ENCODE measurements around the gene ZC3H12D. TPM values are rescaled to one million over a fixed set of nuclear protein-coding genes. Genes with fewer than 3 reads are reported as not detected.
A peak's percentile ranks its signal among the peaks of the same experiment; 100 is the strongest.

ZC3H12D gene
- total and polyA plus RNA-seq, 2 of the 13 experiments (the other 11 are each of a cell fraction or from before 2014, with no cell fraction given): 1.2 to 2.7 TPM

DNA sequence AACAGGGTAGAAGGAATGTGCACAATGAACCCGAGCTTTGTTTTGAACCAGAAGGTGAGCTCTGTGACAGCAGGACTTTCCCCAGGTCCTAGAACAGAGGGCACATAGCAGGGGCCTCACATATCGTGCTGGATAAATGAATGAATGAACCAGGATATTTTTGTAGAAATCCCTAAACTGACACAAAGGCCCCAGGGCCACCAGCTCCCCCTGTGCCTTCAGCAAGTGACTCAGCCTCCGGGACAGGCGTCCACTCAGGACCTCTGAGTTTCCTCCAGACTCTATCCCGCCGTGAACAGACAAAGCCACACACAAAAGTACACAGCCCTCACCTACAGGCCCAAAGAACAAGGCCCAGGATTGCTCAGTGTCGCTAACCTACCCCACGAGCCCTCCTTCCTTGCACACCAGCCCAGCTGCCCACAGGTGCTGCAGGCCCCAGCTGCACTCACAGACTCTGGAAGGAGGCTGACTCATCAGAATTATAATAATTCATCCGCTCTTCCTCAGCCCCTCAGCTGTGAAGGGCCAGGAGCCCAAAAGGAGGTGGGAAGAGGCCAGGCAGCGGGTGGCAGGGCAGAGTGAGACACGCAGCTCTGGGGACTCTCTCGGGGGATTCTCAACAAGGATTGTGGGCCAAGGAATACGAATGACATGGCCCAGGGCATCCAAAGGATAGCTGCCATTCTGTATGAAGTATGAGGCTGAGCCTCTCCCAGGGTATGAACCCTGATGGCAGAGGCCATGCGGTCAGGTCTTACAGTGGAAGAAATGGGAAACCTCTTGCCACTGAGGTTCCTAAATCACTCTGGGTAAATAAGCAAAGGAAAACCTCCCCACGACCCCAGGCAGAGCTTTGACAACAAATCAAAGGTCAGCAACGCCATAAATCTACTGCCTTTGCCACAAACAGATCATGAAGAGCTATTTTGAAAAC is 43.8 kb downstream of the ZC3H12D start (continued):
- TF ChIP-seq, protein P1, sequence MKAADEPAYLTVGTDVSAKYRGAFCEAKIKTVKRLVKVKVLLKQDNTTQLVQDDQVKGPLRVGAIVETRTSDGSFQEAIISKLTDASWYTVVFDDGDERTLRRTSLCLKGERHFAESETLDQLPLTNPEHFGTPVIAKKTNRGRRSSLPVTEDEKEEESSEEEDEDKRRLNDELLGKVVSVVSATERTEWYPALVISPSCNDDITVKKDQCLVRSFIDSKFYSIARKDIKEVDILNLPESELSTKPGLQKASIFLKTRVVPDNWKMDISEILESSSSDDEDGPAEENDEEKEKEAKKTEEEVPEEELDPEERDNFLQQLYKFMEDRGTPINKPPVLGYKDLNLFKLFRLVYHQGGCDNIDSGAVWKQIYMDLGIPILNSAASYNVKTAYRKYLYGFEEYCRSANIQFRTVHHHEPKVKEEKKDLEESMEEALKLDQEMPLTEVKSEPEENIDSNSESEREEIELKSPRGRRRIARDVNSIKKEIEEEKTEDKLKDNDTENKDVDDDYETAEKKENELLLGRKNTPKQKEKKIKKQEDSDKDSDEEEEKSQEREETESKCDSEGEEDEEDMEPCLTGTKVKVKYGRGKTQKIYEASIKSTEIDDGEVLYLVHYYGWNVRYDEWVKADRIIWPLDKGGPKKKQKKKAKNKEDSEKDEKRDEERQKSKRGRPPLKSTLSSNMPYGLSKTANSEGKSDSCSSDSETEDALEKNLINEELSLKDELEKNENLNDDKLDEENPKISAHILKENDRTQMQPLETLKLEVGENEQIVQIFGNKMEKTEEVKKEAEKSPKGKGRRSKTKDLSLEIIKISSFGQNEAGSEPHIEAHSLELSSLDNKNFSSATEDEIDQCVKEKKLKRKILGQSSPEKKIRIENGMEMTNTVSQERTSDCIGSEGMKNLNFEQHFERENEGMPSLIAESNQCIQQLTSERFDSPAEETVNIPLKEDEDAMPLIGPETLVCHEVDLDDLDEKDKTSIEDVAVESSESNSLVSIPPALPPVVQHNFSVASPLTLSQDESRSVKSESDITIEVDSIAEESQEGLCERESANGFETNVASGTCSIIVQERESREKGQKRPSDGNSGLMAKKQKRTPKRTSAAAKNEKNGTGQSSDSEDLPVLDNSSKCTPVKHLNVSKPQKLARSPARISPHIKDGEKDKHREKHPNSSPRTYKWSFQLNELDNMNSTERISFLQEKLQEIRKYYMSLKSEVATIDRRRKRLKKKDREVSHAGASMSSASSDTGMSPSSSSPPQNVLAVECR (CRISPR knock-in tag; IDR thresholded peaks at IDR 0.05; ENCODE audit: borderline replicate concordance): peak; percentile 2; the same call in 1 of the 2 replicates
- TF ChIP-seq, protein P2, sequence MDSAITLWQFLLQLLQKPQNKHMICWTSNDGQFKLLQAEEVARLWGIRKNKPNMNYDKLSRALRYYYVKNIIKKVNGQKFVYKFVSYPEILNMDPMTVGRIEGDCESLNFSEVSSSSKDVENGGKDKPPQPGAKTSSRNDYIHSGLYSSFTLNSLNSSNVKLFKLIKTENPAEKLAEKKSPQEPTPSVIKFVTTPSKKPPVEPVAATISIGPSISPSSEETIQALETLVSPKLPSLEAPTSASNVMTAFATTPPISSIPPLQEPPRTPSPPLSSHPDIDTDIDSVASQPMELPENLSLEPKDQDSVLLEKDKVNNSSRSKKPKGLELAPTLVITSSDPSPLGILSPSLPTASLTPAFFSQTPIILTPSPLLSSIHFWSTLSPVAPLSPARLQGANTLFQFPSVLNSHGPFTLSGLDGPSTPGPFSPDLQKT (CRISPR knock-in tag; IDR thresholded peaks at IDR 0.05; ENCODE audit: borderline replicate concordance): no peak
- TF ChIP-seq, protein P3, sequence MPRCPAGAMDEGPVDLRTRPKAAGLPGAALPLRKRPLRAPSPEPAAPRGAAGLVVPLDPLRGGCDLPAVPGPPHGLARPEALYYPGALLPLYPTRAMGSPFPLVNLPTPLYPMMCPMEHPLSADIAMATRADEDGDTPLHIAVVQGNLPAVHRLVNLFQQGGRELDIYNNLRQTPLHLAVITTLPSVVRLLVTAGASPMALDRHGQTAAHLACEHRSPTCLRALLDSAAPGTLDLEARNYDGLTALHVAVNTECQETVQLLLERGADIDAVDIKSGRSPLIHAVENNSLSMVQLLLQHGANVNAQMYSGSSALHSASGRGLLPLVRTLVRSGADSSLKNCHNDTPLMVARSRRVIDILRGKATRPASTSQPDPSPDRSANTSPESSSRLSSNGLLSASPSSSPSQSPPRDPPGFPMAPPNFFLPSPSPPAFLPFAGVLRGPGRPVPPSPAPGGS (CRISPR knock-in tag; IDR thresholded peaks at IDR 0.05): no peak
- TF ChIP-seq KAT2B (IDR thresholded peaks at IDR 0.05; ENCODE audit: borderline replicate concordance, low read depth, low read length) (no peak), SNRNP70 (IDR thresholded peaks at IDR 0.05; ENCODE audit: low read depth, low read length) (no peak), FOXJ3 (CRISPR knock-in tag; IDR thresholded peaks at IDR 0.05; ENCODE audit: borderline replicate concordance) (no peak; the same call in 1 of the 2 replicates)
- TF ChIP-seq, protein P4, sequence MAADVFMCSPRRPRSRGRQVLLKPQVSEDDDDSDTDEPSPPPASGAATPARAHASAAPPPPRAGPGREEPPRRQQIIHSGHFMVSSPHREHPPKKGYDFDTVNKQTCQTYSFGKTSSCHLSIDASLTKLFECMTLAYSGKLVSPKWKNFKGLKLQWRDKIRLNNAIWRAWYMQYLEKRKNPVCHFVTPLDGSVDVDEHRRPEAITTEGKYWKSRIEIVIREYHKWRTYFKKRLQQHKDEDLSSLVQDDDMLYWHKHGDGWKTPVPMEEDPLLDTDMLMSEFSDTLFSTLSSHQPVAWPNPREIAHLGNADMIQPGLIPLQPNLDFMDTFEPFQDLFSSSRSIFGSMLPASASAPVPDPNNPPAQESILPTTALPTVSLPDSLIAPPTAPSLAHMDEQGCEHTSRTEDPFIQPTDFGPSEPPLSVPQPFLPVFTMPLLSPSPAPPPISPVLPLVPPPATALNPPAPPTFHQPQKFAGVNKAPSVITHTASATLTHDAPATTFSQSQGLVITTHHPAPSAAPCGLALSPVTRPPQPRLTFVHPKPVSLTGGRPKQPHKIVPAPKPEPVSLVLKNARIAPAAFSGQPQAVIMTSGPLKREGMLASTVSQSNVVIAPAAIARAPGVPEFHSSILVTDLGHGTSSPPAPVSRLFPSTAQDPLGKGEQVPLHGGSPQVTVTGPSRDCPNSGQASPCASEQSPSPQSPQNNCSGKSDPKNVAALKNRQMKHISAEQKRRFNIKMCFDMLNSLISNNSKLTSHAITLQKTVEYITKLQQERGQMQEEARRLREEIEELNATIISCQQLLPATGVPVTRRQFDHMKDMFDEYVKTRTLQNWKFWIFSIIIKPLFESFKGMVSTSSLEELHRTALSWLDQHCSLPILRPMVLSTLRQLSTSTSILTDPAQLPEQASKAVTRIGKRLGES (CRISPR knock-in tag; IDR thresholded peaks at IDR 0.05; ENCODE audit: borderline replicate concordance): no peak
- TF ChIP-seq, protein P5, sequence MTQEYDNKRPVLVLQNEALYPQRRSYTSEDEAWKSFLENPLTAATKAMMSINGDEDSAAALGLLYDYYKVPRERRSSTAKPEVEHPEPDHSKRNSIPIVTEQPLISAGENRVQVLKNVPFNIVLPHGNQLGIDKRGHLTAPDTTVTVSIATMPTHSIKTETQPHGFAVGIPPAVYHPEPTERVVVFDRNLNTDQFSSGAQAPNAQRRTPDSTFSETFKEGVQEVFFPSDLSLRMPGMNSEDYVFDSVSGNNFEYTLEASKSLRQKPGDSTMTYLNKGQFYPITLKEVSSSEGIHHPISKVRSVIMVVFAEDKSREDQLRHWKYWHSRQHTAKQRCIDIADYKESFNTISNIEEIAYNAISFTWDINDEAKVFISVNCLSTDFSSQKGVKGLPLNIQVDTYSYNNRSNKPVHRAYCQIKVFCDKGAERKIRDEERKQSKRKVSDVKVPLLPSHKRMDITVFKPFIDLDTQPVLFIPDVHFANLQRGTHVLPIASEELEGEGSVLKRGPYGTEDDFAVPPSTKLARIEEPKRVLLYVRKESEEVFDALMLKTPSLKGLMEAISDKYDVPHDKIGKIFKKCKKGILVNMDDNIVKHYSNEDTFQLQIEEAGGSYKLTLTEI (CRISPR knock-in tag; conservative IDR thresholded peaks at IDR 0.05): no peak

Measured in HepG2 (cell line).